GM21529 (cell line): ENCODE data around the gene BTLA.
"Not testable (repeated sequence)": the region's sequence is repeated elsewhere in the genome, so short reads cannot be mapped to it uniquely, and the experiment has no call there.

ENCODE experiments used
- ATAC-seq: cut with Tn5 transposase; IDR thresholded peaks from one replicate; pipeline ENCODE4 v1.9.1; 2021; ENCODE audit not compliant: unreplicated experiment

Gene BTLA

GRCh38 chr3:112498914-112499711, at the start of gene BTLA:
TSS of gene BTLA (minus strand) at chr3:112499472. CDS start at chr3:112499358, 114 bp downstream.
- ATAC-seq = peak; percentile 66

GRCh38 chr3:112546216-112546759, 47.0 kb upstream of the BTLA start:
- no peak for ATAC-seq

GRCh38 chr3:112539825-112540650, 40.8 kb upstream of the BTLA start:
- ATAC-seq = peak; percentile 91

- no peak for ATAC-seq
These were observed 32.1 kb upstream of the BTLA start for GRCh38 chr3:112531358-112531781.

- ATAC-seq = no peak
These were observed 31.3 kb upstream of the BTLA start for GRCh38 chr3:112530573-112530972.

- ATAC-seq = not testable (repeated sequence)
These were observed 24.9 kb upstream of the BTLA start for GRCh38 chr3:112524127-112524526.

- ATAC-seq = peak; percentile 49
These were observed 20.2 kb upstream of the BTLA start for GRCh38 chr3:112519424-112520001.

GRCh38 chr3:112518970-112519369, 19.7 kb upstream of the BTLA start:
- not testable (repeated sequence) for ATAC-seq

- ATAC-seq = peak; percentile 100
These were observed 15.4 kb upstream of the BTLA start for GRCh38 chr3:112514527-112515128.

GRCh38 chr3:112512320-112512719, 13.0 kb upstream of the BTLA start:
- no peak for ATAC-seq

- ATAC-seq = no peak
These were observed 9.6 kb upstream of the BTLA start for GRCh38 chr3:112508860-112509259.

GRCh38 chr3:112508261-112508660, 9.0 kb upstream of the BTLA start:
- no peak for ATAC-seq

GRCh38 chr3:112505907-112506306, 6.6 kb upstream of the BTLA start:
- peak; percentile 50 for ATAC-seq

- ATAC-seq = no peak
These were observed 4.9 kb upstream of the BTLA start for GRCh38 chr3:112504123-112504522.

- ATAC-seq = no peak
These were observed 4.2 kb upstream of the BTLA start for GRCh38 chr3:112503304-112503972.

- ATAC-seq = no peak
These were observed 1.3 kb upstream of the BTLA start for GRCh38 chr3:112500621-112501020.

GRCh38 chr3:112497897-112498548, 1.2 kb downstream of the BTLA start:
- ATAC-seq = no peak

- ATAC-seq = no peak
These were observed 2.8 kb downstream of the BTLA start for GRCh38 chr3:112496366-112497067.

- ATAC-seq = not testable (repeated sequence)
These were observed 4.9 kb downstream of the BTLA start for GRCh38 chr3:112494448-112494767.
